HK-2 (cell line): ENCODE data around the gene ERBIN.
A peak's percentile ranks its signal among the peaks of the same experiment; 100 is the strongest.
"Not testable (repeated sequence)": the region's sequence is repeated elsewhere in the genome, so short reads cannot be mapped to it uniquely, and the experiment has no call there.

Experiments used
- DNase-seq: peaks from one replicate; pipeline ENCODE4 v3.0.0-alpha.2; 2018; ENCODE audit not compliant: unreplicated experiment

Gene ERBIN

GRCh38 chr5:66002415-66002814, 76.0 kb downstream of the ERBIN start:
- no peak for DNase-seq

- no peak for DNase-seq
Observed at GRCh38 chr5:66004216-66004615, 77.8 kb downstream of the ERBIN start.

- no peak for DNase-seq
Observed at GRCh38 chr5:66009277-66009676, 82.9 kb downstream of the ERBIN start.

GRCh38 chr5:66010476-66010875, 84.1 kb downstream of the ERBIN start:
- DNase-seq, result no peak

- DNase-seq, result no peak
Observed at GRCh38 chr5:66012271-66012670, 85.9 kb downstream of the ERBIN start.

GRCh38 chr5:66013397-66013796, 87.0 kb downstream of the ERBIN start:
- DNase-seq, result no peak

GRCh38 chr5:66013906-66014305, 87.5 kb downstream of the ERBIN start:
- DNase-seq, result no peak

GRCh38 chr5:66015196-66015960, 89.0 kb downstream of the ERBIN start:
- DNase-seq, result no peak

GRCh38 chr5:66021585-66021984, 95.2 kb downstream of the ERBIN start:
- no peak for DNase-seq

- DNase-seq, result no peak
Observed at GRCh38 chr5:66039296-66039695, 112.9 kb downstream of the ERBIN start.

- DNase-seq, result no peak
Observed at GRCh38 chr5:66039701-66040100, 113.3 kb downstream of the ERBIN start.

GRCh38 chr5:66041627-66042026, 115.3 kb downstream of the ERBIN start:
- DNase-seq, result no peak

GRCh38 chr5:66057239-66057638, 130.9 kb downstream of the ERBIN start:
- no peak for DNase-seq

- DNase-seq, result not testable (repeated sequence)
Observed at GRCh38 chr5:66061320-66061719, 134.9 kb downstream of the ERBIN start.

- DNase-seq, result not testable (repeated sequence)
Observed at GRCh38 chr5:66063061-66063460, 136.7 kb downstream of the ERBIN start.

GRCh38 chr5:66066826-66067225, 140.5 kb downstream of the ERBIN start:
- DNase-seq, result no peak

GRCh38 chr5:66072031-66072430, 145.7 kb downstream of the ERBIN start:
- DNase-seq, result no peak

GRCh38 chr5:66074901-66075300, 148.5 kb downstream of the ERBIN start:
- DNase-seq, result no peak

- no peak for DNase-seq
Observed at GRCh38 chr5:66080664-66081063, 154.3 kb downstream of the ERBIN start.

- no peak for DNase-seq
Observed at GRCh38 chr5:66089384-66089783, 163.0 kb downstream of the ERBIN start.

- DNase-seq, result no peak
Observed at GRCh38 chr5:66100851-66101250, 174.5 kb downstream of the ERBIN start.

GRCh38 chr5:66113160-66113559, 186.8 kb downstream of the ERBIN start:
- peak; percentile 22 for DNase-seq

GRCh38 chr5:66118304-66118703, 191.9 kb downstream of the ERBIN start:
- no peak for DNase-seq
